ENCODE results near the gene CAPN5. TPM values are rescaled to one million over a fixed set of nuclear protein-coding genes. Genes with fewer than 3 reads are reported as not detected.
"Not testable (repeated sequence)": the region's sequence is repeated elsewhere in the genome, so short reads cannot be mapped to it uniquely, and the experiment has no call there.

Gene CAPN5
- 10 to 100 TPM in 1 of 4 donors, 1 to 10 TPM in 3; 4.0 to 11.3 (median 6.0) TPM for total RNA-seq

- H3K9me3 ChIP-seq = no peaks in the 10 kb centered on the region
- peak within 1 kb of the TSS; percentile 91 to 95 (median 94) for H3K27ac ChIP-seq (replicated peaks in 1 of 4)
- 0% methylated on average over 10 of the region's 69 CpGs for WGBS
- no peaks in the 10 kb centered on the region for H3K27me3 ChIP-seq
- DNase-seq (ENCODE audit: extremely low spot score) = peak; percentile 94
- TF ChIP-seq POLR2AphosphoS5 (IDR thresholded peaks at IDR 0.05) (peak; percentile 80 to 94), POLR2A (IDR thresholded peaks at IDR 0.05; ENCODE audit: low read depth) (peak; percentile 60), CTCF (IDR thresholded peaks at IDR 0.05) (peak; percentile 8 to 38 (median 18)), EP300 (IDR thresholded peaks at IDR 0.05) (no peak)
- H3K36me3 ChIP-seq = no peaks in the 10 kb centered on the region
- intact Hi-C loops (cut with DNase I) = no loop called here
- peak within 1 kb of the TSS; percentile 71 to 93 (median 72) for H3K4me3 ChIP-seq
- peaks cover 8 to 43% (median 34%) of the 10 kb centered on the region in 4 donors for H3K4me1 ChIP-seq
Measured at GRCh38 chr11:77066229-77067042, at the start of gene CAPN5. CAPN5 (plus strand) TSS chr11:77066971; CDS start chr11:77084887, 17,916 bp downstream.

- not testable (repeated sequence) for H3K27me3 ChIP-seq
Measured at GRCh38 chr11:77018396-77018924, 48.3 kb upstream of the CAPN5 start.

GRCh38 chr11:77019976-77020595 lies 46.7 kb upstream of the CAPN5 start:
- no peak for TF ChIP-seq POLR2AphosphoS5 (IDR thresholded peaks at IDR 0.05)
- no peak for TF ChIP-seq CTCF (IDR thresholded peaks at IDR 0.05)
- no peak for TF ChIP-seq EP300 (IDR thresholded peaks at IDR 0.05)
- TF ChIP-seq POLR2A (IDR thresholded peaks at IDR 0.05; ENCODE audit: low read depth) = no peak
- Histone ChIP-seq H3K4me1 (no peaks in the 10 kb centered on the region), H3K4me3 (no peak overlapping the region), H3K9me3 (no peaks in the 10 kb centered on the region), H3K36me3 (peaks cover 0 to 40% (median 14%) of the 10 kb centered on the region in 4 donors), H3K27ac (replicated peaks in 1 of 4) (no peak overlapping the region), H3K27me3 (no peaks in the 10 kb centered on the region)
- intact Hi-C loops (cut with DNase I) = no loop called here
- no peak for DNase-seq (ENCODE audit: extremely low spot score)
- WGBS = 81% methylated on average over 2 of the region's 2 CpGs

More at GRCh38 chr11:77018396-77018924, 48.3 kb upstream of the CAPN5 start:
- H3K4me1 ChIP-seq; intact Hi-C loops (cut with DNase I); H3K4me3 ChIP-seq; H3K27ac ChIP-seq (replicated peaks in 1 of 4); DNase-seq (ENCODE audit: extremely low spot score); H3K9me3 ChIP-seq: not testable (repeated sequence)
- WGBS = 91% methylated on average over 2 of the region's 2 CpGs
- H3K36me3 ChIP-seq = peaks cover 0 to 40% (median 14%) of the 10 kb centered on the region in 4 donors

GRCh38 chr11:77020734-77021133 lies 46.0 kb upstream of the CAPN5 start:
- WGBS = 94% methylated on average over 2 of the region's 2 CpGs
- H3K27ac ChIP-seq (replicated peaks in 1 of 4) = no peak overlapping the region
- no peak overlapping the region for H3K4me3 ChIP-seq
- no peaks in the 10 kb centered on the region for H3K9me3 ChIP-seq
- intact Hi-C loops (cut with DNase I) = no loop called here
- no peak for TF ChIP-seq POLR2A (IDR thresholded peaks at IDR 0.05; ENCODE audit: low read depth)
- peaks cover 0 to 40% (median 14%) of the 10 kb centered on the region in 4 donors for H3K36me3 ChIP-seq
- no peak for DNase-seq (ENCODE audit: extremely low spot score)
- H3K4me1 ChIP-seq = no peaks in the 10 kb centered on the region
- H3K27me3 ChIP-seq = no peaks in the 10 kb centered on the region

- no peaks in the 10 kb centered on the region for H3K4me1 ChIP-seq
- H3K9me3 ChIP-seq = no peaks in the 10 kb centered on the region
- TF ChIP-seq CTCF (IDR thresholded peaks at IDR 0.05) = no peak
- no peak for TF ChIP-seq EP300 (IDR thresholded peaks at IDR 0.05)
- no peak for TF ChIP-seq POLR2A (IDR thresholded peaks at IDR 0.05; ENCODE audit: low read depth)
- TF ChIP-seq POLR2AphosphoS5 (IDR thresholded peaks at IDR 0.05) = no peak
- H3K4me3 ChIP-seq = no peak overlapping the region
- peaks cover 0 to 21% (median 12%) of the 10 kb centered on the region in 4 donors for H3K36me3 ChIP-seq
- peaks cover 0 to 7% (median 0%) of the 10 kb centered on the region in 4 donors for H3K27me3 ChIP-seq
- no peak overlapping the region for H3K27ac ChIP-seq (replicated peaks in 1 of 4)
- intact Hi-C loops (cut with DNase I) = no loop called here
- no peak for DNase-seq (ENCODE audit: extremely low spot score)
Measured at GRCh38 chr11:77024745-77025144, 42.0 kb upstream of the CAPN5 start.
